Osteoblast (primary cell): ENCODE results near the gene FAM53A. TPM values are rescaled to one million over a fixed set of nuclear protein-coding genes. Genes with fewer than 3 reads are reported as not detected.

ENCODE experiments used
- DNase-seq: peaks from one replicate; pipeline ENCODE4 v3.0.0; 2011; ENCODE audit warnings: low spot score, mixed read lengths; ENCODE audit not compliant: insufficient read length; ENCODE audit errors: missing footprints
- H2AFZ ChIP-seq: 2 replicates; pipeline ENCODE4 v1.6.0; 2011; ENCODE audit warnings: mild to moderate bottlenecking, low read length
- H3K27ac ChIP-seq: 2 replicates; pipeline ENCODE4 v1.5.1; 2011; ENCODE audit warnings: mild to moderate bottlenecking, low read depth, low read length, moderate library complexity
- H3K27me3 ChIP-seq: 2 replicates; pipeline ENCODE4 v1.6.0; 2012; ENCODE audit warnings: mild to moderate bottlenecking, control low read depth, inconsistent platforms, low read length, moderate library complexity; ENCODE audit not compliant: insufficient read depth
- H3K36me3 ChIP-seq: 2 replicates; pipeline ENCODE4 v1.5.1; 2011; ENCODE audit warnings: mild to moderate bottlenecking, low read length, control low read depth, moderate library complexity; ENCODE audit not compliant: insufficient read depth
- H3K4me1 ChIP-seq: 2 replicates; pipeline ENCODE4 v1.5.1; 2011; ENCODE audit warnings: mild to moderate bottlenecking, low read length, control low read depth, moderate library complexity; ENCODE audit not compliant: insufficient read depth
- H3K4me2 ChIP-seq: 2 replicates; pipeline ENCODE4 v1.6.0; 2011; ENCODE audit warnings: mild to moderate bottlenecking, low read length; ENCODE audit not compliant: insufficient read depth
- H3K4me3 ChIP-seq: fragments of 200-600 bp; sonication (generic); 3 replicates; pipeline ENCODE4 v1.5.1; 2012; ENCODE audit warnings: mild to moderate bottlenecking, low read length, inconsistent platforms; ENCODE audit not compliant: insufficient read depth
- H3K79me2 ChIP-seq: 2 replicates; pipeline ENCODE4 v1.6.0; 2012; ENCODE audit warnings: mild to moderate bottlenecking, low read length, control low read depth, inconsistent platforms; ENCODE audit not compliant: insufficient read depth
- H3K9me3 ChIP-seq: 2 replicates; pipeline ENCODE4 v1.5.1; 2011; ENCODE audit warnings: low read depth, low read length, control low read depth
- H4K20me1 ChIP-seq: 2 replicates; pipeline ENCODE4 v1.6.0; 2012; ENCODE audit warnings: mild to moderate bottlenecking, low read length, control low read depth; ENCODE audit not compliant: insufficient read depth
- total RNA-seq: library from RNA; depleted of rRNA; stranded (reverse); fragments of >200 nt; gene quantifications from 2 replicates; pipeline ENCODE4 v1.2.3, GENCODE V29; 2012
- TF ChIP-seq, protein P1 (sequence below): IDR thresholded peaks from 2 replicates; pipeline ENCODE4 v1.5.1; 2011; ENCODE audit warnings: mild to moderate bottlenecking, low read depth, low read length, moderate library complexity; ENCODE audit errors: extremely low read depth

FAM53A gene
- total RNA-seq, 1 donor: 4.3 TPM

DNA sequence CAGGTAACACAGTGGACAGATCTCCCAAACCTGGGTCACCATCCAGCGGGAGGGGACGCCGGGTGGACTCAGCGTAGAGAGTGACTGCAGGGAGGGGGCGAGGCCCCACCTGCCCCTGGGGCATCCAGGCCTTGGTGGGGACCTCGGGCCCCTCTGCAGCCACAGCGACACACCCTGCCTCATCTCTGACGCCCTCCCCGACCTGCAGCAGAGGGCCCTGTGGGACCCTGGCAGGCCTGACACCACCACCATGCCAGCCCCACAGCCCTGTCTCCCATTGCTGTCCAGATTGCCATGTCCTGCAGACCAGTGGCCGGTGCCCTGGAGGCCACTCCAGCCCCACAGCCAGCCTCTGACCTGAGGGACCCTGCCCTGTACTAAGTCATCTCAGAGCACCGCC lies 45.2 kb downstream of the FAM53A start:
- H3K79me2 ChIP-seq: no peaks in the 10 kb centered on the region
- no peak overlapping the region for H3K4me2 ChIP-seq
- TF ChIP-seq, protein P1, sequence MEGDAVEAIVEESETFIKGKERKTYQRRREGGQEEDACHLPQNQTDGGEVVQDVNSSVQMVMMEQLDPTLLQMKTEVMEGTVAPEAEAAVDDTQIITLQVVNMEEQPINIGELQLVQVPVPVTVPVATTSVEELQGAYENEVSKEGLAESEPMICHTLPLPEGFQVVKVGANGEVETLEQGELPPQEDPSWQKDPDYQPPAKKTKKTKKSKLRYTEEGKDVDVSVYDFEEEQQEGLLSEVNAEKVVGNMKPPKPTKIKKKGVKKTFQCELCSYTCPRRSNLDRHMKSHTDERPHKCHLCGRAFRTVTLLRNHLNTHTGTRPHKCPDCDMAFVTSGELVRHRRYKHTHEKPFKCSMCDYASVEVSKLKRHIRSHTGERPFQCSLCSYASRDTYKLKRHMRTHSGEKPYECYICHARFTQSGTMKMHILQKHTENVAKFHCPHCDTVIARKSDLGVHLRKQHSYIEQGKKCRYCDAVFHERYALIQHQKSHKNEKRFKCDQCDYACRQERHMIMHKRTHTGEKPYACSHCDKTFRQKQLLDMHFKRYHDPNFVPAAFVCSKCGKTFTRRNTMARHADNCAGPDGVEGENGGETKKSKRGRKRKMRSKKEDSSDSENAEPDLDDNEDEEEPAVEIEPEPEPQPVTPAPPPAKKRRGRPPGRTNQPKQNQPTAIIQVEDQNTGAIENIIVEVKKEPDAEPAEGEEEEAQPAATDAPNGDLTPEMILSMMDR: no peak
- no peak overlapping the region for H3K27ac ChIP-seq
- H3K36me3 ChIP-seq: no peaks in the 10 kb centered on the region
- no peaks in the 10 kb centered on the region for H3K4me1 ChIP-seq
- H2AFZ ChIP-seq: no peak overlapping the region
- H3K27me3 ChIP-seq: peaks cover 4% of the 10 kb centered on the region
- no peak for DNase-seq
- no peak overlapping the region for H3K4me3 ChIP-seq
- no peaks in the 10 kb centered on the region for H3K9me3 ChIP-seq
- no peaks in the 10 kb centered on the region for H4K20me1 ChIP-seq

DNA sequence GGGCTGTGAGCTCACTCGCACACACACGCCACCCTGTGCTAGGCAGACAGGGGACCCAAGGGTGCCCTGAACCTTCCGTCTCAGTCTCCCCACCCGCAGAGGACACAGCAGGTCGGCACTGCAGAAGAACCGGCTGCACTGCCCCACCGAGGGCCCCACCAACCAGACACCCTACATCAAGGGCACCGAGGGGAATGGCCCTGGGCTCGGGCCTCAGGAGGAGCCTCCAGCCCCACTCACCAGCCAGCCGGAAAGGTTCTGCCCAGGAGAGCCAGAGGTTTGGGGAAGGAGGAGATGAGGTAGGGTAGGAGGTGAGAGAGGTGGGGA lies 45.9 kb downstream of the FAM53A start:
- no peak overlapping the region for H3K4me2 ChIP-seq
- no peak for DNase-seq

DNA sequence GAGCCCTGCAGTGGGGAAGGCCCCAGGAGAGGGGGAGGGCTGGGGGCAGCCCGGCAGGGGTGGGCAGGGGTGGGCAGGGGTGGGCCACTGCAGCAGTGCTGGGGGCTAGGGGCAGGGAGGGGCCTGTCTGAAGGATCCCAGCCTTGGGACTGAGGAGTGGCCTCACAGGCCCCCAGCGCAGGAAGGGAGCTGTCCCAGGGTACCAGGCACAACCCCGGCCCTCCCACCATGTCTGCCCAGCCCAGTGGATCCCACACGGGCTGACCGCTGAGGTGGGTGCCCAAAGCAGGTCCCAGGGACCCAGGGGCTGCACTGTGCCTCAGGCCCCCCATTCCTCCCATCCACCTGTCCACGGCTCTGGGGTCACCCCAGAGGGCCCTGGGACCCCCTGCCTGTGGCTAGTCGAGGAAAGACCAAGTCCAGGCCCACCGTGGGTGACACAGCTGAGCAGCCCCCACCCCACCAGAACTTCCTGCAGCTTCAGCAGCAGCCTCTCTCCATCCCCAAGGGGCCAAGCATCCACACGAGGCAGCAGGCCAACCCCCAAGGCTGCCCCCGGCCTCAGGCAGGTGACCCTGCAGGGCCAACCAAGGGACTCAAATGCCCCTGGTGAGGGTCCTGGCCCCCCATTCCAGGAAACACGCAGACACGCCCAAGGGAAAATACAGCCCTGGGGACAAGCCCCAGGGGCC lies 46.4 kb downstream of the FAM53A start:
- Histone ChIP-seq H3K4me1 (no peaks in the 10 kb centered on the region), H3K27ac (no peak overlapping the region), H3K9me3 (no peaks in the 10 kb centered on the region), H3K4me3 (no peak overlapping the region), H3K27me3 (peaks cover 9% of the 10 kb centered on the region), H3K79me2 (no peaks in the 10 kb centered on the region), H4K20me1 (no peaks in the 10 kb centered on the region), H3K4me2 (no peak overlapping the region), H3K36me3 (no peaks in the 10 kb centered on the region), H2AFZ (no peak overlapping the region)
- TF ChIP-seq, protein P1: no peak
- no peak for DNase-seq

More for the DNA sequence above, 45.9 kb downstream of the FAM53A start:
- TF ChIP-seq, protein P1: no peak
- Histone ChIP-seq H2AFZ (no peak overlapping the region), H3K4me3 (no peak overlapping the region), H3K79me2 (no peaks in the 10 kb centered on the region), H3K36me3 (no peaks in the 10 kb centered on the region), H3K27ac (no peak overlapping the region), H4K20me1 (no peaks in the 10 kb centered on the region), H3K9me3 (no peaks in the 10 kb centered on the region), H3K4me1 (no peaks in the 10 kb centered on the region), H3K27me3 (peaks cover 6% of the 10 kb centered on the region)

DNA sequence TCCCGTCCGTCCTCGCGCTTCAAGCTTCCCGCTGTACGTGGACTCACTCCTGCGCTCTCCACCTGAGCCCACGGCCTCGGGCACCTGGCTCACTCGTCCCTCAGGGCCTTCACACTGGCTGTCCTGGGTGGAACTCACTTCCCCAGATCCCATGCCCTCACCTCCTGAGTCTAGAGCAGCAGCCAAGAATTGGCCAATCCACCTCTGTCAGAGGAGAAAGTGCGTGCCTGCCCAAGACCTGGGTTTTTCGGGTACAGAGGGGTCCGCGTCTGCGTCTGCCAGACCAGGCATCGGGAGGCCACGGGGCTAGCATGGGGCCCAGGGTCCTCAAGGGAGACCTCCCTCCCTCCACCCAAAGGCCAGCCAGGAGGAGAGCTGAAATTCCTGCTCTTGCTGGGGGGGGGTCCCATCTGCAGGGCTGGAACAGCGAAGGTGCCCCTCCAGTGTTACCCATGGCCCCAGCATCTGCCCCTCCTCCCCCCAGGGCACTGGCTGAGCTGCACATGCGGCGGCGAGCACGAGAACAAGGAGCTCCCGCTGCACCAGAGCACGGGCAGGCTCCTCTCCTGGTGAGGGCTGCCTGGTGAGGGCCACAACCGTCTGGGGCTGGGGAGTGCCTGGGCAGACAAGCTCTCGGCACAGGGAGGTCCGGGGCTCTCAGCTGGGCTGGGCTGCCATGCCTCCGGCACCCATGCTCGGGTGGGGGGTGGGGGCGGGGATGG lies 47.5 kb downstream of the FAM53A start:
- Histone ChIP-seq H3K27me3 (peaks cover 9% of the 10 kb centered on the region), H3K79me2 (no peaks in the 10 kb centered on the region), H2AFZ (no peak overlapping the region), H4K20me1 (no peaks in the 10 kb centered on the region), H3K4me1 (no peaks in the 10 kb centered on the region), H3K9me3 (no peaks in the 10 kb centered on the region), H3K27ac (no peak overlapping the region), H3K4me2 (no peak overlapping the region), H3K36me3 (no peaks in the 10 kb centered on the region), H3K4me3 (no peak overlapping the region)
- no peak for DNase-seq
- TF ChIP-seq, protein P1: no peak
